ENCODE results near the gene SH3RF3. TPM values are rescaled to one million over a fixed set of nuclear protein-coding genes. Genes with fewer than 3 reads are reported as not detected.

SH3RF3 gene
- polyA plus RNA-seq, 1 donor (not counting 4 experiments of a cell fraction or from before 2014, with no cell fraction given) = 0.08 TPM

DNA sequence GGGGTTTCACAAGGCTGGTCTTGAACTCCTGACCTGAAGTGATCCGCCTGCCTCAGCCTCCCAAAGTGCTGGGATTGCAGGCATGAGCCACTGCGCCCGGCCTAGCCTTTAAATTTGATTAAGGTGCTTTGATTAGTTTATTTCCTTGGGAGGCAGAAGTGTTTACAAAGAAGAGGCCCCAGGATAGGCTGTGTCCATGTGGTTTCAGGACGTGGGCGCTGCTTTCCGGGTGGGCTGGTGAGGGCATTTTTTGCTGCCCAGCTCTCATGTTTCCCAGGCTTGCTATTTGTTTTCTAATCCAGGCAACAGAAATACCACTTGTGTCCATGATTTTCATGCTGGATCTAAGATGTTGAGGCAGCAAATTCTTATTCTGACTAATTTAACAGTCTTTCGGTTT lies 124.2 kb downstream of the SH3RF3 start:
- dilution Hi-C loops (cut with MboI; ENCODE audit: extremely low pct_ligation_motif_present, low sequenced_read_pairs) = no loop called here
- Histone ChIP-seq H3K9ac (ENCODE audit: control insufficient read depth, extremely low read depth, insufficient read depth, low read length) (no peak overlapping the region), H3K9me1 (ENCODE audit: control insufficient read depth, extremely low read depth, insufficient read depth, low read length) (no peaks in the 10 kb centered on the region), H4K20me1 (ENCODE audit: control insufficient read depth, extremely low read depth, insufficient read depth, low read length) (no peaks in the 10 kb centered on the region), H2AFZ (ENCODE audit: control insufficient read depth, low read length) (no peak overlapping the region), H3K36me3 (ENCODE audit: control insufficient read depth in 2 of 2, extremely low read depth in 1 of 2, insufficient read depth in 2 of 2, low read length in 2 of 2) (no peaks in the 10 kb centered on the region), H3K27me3 (ENCODE audit: control insufficient read depth, extremely low read depth, insufficient read depth, low read length) (peaks cover 6% of the 10 kb centered on the region), H3K27ac (ENCODE audit: control insufficient read depth, insufficient read depth, low read length) (no peak overlapping the region), H3K4me3 (ENCODE audit: control insufficient read depth in 2 of 3, extremely low read depth in 1 of 3, insufficient read depth in 2 of 3, low read depth in 1 of 3, low read length in 3 of 3) (no peak overlapping the region), H3K9me3 (ENCODE audit: control insufficient read depth, low read depth, low read length) (no peaks in the 10 kb centered on the region), H3K4me1 (ENCODE audit: control insufficient read depth, extremely low read depth, insufficient read depth, low read length) (no peaks in the 10 kb centered on the region), H3K4me2 (ENCODE audit: control insufficient read depth, extremely low read depth, insufficient read depth, low read depth, low read length) (no peak overlapping the region), H3K79me2 (ENCODE audit: control insufficient read depth, insufficient read depth, low read length) (no peaks in the 10 kb centered on the region)
- no peak for DNase-seq (ENCODE audit: low read depth, low spot score)
- no peak for FAIRE-seq
- TF ChIP-seq, protein P1, sequence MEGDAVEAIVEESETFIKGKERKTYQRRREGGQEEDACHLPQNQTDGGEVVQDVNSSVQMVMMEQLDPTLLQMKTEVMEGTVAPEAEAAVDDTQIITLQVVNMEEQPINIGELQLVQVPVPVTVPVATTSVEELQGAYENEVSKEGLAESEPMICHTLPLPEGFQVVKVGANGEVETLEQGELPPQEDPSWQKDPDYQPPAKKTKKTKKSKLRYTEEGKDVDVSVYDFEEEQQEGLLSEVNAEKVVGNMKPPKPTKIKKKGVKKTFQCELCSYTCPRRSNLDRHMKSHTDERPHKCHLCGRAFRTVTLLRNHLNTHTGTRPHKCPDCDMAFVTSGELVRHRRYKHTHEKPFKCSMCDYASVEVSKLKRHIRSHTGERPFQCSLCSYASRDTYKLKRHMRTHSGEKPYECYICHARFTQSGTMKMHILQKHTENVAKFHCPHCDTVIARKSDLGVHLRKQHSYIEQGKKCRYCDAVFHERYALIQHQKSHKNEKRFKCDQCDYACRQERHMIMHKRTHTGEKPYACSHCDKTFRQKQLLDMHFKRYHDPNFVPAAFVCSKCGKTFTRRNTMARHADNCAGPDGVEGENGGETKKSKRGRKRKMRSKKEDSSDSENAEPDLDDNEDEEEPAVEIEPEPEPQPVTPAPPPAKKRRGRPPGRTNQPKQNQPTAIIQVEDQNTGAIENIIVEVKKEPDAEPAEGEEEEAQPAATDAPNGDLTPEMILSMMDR (optimal IDR thresholded peaks at IDR 0.05 in 1 of 3, IDR thresholded peaks at IDR 0.05 in 1 of 3, conservative IDR thresholded peaks at IDR 0.05 in 1 of 3; ENCODE audit: extremely low read depth in 1 of 3, insufficient read depth in 2 of 3, low read length in 3 of 3) = no peak
- no peak for TF ChIP-seq EZH2 (IDR thresholded peaks at IDR 0.05; ENCODE audit: low read length)

DNA sequence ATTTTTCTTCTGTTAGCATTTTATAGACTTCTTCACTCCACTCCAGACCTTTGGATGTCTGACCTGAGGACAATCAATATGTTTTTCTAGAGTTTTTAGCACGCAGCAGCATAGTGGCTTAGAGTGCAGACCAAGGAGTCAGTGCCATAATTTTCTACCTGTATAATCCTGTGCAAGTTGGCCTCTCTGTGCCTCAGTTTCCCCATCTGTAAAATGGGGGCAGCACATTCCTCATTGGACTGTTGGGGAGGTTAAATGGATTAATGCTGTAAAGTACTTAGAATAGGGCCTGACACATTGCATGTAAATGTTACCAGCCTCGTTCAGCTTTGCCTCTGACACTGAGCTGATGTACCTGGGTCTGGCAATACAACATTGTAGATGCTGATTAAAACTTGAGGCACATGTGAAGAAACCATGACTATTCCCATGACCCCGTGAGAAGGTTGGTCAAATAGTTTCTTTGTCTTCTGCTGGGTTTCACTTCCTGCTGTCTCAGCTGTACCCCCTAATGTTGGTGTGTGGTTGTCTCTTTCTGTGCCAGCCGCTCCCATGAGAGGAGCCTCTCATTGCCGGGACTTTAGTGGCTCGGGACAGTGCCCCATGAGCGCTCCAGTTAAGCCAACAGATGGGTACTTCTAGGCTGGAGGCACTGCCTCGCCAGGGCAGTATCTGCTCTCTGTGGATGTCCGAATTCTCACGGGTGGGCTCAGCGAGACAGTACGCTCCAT lies 125.3 kb downstream of the SH3RF3 start:
- FAIRE-seq = no peak
- Histone ChIP-seq H2AFZ (ENCODE audit: control insufficient read depth, low read length) (no peak overlapping the region), H3K4me3 (ENCODE audit: control insufficient read depth in 2 of 3, extremely low read depth in 1 of 3, insufficient read depth in 2 of 3, low read depth in 1 of 3, low read length in 3 of 3) (no peak overlapping the region), H3K4me1 (ENCODE audit: control insufficient read depth, extremely low read depth, insufficient read depth, low read length) (no peaks in the 10 kb centered on the region), H4K20me1 (ENCODE audit: control insufficient read depth, extremely low read depth, insufficient read depth, low read length) (no peaks in the 10 kb centered on the region), H3K27me3 (ENCODE audit: control insufficient read depth, extremely low read depth, insufficient read depth, low read length) (peaks cover 13% of the 10 kb centered on the region), H3K9ac (ENCODE audit: control insufficient read depth, extremely low read depth, insufficient read depth, low read length) (no peak overlapping the region), H3K9me1 (ENCODE audit: control insufficient read depth, extremely low read depth, insufficient read depth, low read length) (no peaks in the 10 kb centered on the region), H3K79me2 (ENCODE audit: control insufficient read depth, insufficient read depth, low read length) (no peaks in the 10 kb centered on the region), H3K9me3 (ENCODE audit: control insufficient read depth, low read depth, low read length) (no peaks in the 10 kb centered on the region), H3K27ac (ENCODE audit: control insufficient read depth, insufficient read depth, low read length) (no peak overlapping the region), H3K4me2 (ENCODE audit: control insufficient read depth, extremely low read depth, insufficient read depth, low read depth, low read length) (no peak overlapping the region), H3K36me3 (ENCODE audit: control insufficient read depth in 2 of 2, extremely low read depth in 1 of 2, insufficient read depth in 2 of 2, low read length in 2 of 2) (no peaks in the 10 kb centered on the region)
- TF ChIP-seq EZH2 (IDR thresholded peaks at IDR 0.05; ENCODE audit: low read length) = no peak
- TF ChIP-seq, protein P1 (optimal IDR thresholded peaks at IDR 0.05 in 1 of 3, IDR thresholded peaks at IDR 0.05 in 1 of 3, conservative IDR thresholded peaks at IDR 0.05 in 1 of 3; ENCODE audit: extremely low read depth in 1 of 3, insufficient read depth in 2 of 3, low read length in 3 of 3) = no peak
- dilution Hi-C loops (cut with MboI; ENCODE audit: extremely low pct_ligation_motif_present, low sequenced_read_pairs) = no loop called here
- no peak for DNase-seq (ENCODE audit: low read depth, low spot score)

Measured in keratinocyte (primary cell).